Endometrium (tissue), 2 donors: ENCODE measurements around the gene TCOF1.
A peak's percentile ranks its signal among the peaks of the same experiment; 100 is the strongest.
"Not testable (repeated sequence)": the region's sequence is repeated elsewhere in the genome, so short reads cannot be mapped to it uniquely, and the experiment has no call there.

Experiments used
- FAIRE-seq: peaks from 2 replicates; lab custom pipeline; 2012; peaks lifted over from hg19 to GRCh38; lab: Jason Lieb, UNC
- donor health status: control.
- donor health status: control.

The TCOF1 gene

DNA sequence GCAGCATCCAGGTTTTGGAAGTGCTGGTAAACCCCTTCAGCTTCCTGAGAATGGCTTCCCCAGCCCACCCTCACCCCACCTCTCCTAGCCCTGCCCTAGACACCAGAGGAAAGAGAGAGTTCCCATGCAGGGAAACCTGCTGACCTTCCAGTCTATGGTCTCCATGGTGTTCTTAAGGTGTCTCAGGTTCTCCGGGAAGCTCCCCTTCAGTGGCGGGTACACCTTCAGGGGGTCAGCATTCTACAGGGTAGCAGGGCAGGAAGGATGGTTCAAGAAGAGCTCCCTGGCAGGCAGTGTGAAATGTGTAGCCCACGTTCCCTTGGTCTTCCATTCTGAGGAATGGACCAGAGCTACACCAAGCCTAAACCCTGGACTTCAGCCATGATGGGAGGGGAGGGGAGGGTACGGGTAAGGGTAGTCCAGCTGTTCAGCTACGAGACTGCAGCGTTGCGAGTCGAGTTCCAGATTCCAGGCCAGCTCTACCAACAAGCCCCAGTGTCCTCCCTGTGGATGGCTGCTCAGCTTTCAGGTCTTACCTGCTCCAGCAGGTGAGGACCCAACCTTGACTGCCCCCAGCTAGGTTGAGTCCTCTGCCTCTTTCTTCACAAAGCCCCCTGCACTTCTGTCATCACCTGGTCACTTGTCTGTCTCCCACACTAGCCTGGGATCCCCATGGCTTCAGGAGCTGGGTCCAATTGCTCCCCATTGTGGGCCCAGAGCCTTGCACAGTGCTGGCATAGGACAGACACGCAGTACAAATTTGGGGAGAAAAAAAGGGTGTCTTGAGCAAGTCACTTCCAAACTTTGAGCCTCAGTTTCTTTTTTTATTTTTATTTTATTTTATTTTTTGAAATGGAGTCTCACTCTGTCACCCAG is 47.7 kb downstream of the TCOF1 start:
- no peak for FAIRE-seq

DNA sequence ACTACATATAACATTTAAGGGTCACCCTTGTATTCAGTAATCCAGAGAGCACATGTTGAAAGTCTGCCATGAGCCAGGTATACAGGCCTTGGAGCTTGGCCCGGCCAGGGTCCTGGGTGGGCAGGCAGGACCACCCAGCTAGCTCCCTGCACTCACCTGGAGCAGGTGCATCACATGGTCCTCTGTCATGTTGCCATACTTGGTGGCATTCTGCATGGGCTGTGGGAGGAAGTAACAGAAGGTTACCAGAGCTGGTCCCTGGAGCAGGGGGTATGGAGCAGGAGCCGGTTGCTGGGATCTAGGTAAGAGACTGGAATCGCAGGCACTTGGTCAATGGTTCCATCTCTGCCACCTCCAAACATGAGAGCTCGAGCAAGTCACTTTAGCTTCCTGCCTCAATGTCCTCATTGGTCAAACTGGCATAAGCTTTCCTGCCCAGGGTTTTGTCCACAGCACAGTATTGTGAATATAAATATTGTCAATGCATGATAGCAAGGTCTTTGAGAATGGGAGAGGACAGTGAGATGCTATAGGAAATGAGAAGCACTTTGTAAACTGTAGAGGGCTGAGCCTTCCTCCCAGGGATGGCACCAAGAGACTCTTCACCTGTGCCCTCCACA is 48.7 kb downstream of the TCOF1 start:
- no peak for FAIRE-seq

DNA sequence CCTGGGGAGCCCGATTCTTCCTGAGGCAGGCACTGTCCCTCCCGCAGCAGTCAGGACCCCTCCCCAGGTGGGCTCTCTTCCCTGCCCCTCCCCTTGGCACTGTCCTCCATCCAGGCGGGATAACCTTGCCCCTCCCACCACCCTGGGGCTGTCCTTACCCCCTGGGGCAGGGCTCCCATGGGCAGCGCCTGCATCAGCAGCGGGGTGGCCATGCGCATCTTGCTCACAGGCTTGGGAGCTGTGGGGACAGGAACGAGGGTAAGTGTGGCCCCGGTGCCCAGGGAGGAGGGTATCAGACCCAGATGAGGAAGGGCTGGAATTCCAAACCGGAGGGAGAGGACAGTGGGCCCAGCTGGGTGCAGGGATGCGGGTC is 49.2 kb downstream of the TCOF1 start:
- FAIRE-seq, result no peak

DNA sequence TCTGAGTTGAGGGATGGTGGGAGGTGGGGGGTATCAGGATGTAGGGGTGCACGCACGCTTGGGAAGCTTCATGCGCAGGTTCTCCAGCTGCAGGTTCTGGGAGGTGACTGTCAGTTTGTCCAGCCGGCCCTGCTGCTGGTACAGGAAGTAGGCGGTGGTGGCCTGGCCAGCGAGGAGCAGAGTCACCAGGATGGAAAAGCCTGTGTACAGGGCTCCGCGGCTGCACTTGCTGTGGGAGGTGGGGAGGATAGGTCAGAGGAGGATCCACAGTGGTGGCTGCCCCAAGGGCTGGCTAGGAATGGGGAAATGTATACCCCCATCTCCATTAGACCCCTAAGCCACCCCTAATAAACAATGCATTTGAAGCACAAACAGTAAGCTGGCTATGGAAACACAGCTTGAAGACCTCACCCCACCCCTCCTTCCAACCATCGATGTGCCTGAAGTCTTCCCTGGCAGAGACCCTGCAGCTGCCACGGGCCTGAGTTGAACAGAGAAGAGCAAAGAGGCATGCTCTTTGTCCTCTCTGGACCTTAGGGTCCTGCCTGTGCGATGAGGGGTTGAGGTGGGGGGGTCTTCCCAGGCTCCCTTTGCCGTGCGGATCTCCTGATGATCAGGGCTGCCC is 49.7 kb downstream of the TCOF1 start:
- FAIRE-seq, result no peak

DNA sequence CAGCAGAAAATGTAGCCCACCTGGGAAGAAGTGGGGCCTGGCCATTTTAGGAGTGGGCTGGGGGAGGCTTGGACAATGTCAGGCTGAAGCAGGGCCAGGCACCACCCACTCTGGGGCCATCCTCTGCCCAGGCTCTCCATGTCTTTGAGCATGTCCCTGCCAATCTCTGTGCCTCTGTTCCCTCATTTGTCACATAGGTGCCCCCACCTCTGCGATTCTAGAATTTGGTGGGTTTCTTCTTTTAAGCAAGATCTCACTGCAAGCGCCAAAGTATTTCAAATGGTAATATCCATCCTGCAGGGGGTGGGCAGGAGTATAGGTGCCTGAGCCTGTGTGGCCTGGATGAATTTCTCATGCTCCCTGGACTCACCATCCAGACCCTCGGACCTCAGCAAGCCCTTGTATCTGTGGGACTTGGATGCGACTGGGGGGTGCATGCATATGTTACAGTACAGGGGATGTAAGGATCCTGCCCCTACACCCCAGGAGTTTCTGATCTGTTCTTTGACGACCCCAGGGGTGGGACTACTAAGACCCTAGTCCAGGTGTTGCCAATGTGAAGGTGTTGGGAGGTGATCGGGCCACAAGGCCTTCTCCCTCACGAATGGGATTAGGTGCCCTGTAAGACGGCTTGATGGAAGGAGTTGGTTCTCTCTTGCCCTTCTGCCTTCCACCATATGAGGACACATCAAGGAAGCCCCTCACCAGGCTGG is 50.9 kb downstream of the TCOF1 start:
- FAIRE-seq, result no peak

DNA sequence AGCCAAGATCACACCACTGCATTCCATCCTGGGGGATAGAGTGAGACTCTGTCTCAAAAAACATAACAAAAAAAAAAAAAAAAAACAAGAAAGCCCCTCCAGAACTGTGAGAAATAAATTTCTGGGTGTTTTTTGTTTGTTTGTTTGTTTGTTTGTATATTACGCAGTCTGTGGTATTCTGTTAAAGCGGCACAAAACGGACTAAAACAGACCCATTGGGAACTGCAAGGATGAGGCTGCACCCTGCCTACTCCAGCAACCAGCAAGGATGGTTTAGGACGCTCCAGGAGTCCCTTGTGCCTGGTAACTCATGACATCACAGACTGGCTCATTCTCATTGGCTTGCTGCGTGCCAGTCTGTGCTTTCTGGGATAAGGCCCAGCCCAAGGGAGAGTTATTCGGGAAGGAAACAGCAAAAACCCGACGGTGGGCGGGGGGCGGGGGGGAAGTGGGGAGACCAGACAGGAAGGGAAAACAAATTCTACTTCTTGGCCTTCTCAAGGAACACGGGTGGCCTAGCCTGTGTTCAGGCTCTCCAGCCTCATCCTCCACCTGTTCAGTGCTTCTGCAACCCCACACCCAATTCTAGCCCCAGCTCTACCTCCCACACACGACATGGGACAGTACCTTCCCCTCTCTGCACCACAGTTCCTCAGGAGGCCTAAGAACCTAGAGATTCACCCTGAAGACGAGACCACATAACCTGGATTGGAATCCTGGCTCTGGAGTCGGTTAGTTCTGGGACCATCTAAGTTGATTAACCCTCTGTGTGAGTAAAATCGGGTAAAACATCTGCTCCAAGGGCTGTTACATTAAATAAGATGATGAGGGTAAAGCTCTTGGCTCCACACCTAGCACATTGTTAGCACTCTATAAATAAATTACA is 52.4 kb downstream of the TCOF1 start:
- no peak for FAIRE-seq

DNA sequence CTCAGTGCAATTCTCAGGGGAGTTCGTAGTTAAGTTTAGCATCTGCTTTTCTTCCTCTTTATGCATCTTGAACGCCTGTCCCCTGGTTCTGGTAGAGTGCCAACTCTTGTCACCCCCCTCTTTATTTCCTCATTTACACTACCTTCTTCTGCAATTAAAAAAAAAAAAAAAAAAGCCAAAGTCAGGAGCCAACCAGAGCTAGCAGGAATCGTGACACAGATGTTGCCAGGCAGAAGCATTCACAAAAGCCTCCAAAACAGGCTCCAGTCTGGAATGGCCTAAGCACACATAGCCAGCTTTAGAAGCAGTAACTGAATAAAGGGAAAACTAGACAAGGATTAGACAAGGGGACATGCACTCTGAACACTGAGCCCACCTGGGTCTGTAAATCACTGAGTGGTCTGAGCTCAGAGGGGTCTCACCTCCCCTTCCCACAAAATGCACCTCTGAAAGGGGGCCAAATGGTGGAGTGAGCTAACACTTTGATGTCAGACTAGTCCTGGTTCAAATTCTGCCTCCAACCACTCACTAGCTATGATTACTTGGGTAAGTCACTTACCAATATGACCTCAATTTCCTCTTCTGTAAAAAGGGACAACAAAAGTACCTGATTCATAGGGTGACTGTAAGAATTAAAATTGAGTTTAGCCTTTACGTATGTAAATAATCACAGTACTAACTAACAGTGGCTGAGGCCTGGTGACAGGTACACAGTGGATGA is 53.2 kb downstream of the TCOF1 start:
- FAIRE-seq, result peak; percentile 77

DNA sequence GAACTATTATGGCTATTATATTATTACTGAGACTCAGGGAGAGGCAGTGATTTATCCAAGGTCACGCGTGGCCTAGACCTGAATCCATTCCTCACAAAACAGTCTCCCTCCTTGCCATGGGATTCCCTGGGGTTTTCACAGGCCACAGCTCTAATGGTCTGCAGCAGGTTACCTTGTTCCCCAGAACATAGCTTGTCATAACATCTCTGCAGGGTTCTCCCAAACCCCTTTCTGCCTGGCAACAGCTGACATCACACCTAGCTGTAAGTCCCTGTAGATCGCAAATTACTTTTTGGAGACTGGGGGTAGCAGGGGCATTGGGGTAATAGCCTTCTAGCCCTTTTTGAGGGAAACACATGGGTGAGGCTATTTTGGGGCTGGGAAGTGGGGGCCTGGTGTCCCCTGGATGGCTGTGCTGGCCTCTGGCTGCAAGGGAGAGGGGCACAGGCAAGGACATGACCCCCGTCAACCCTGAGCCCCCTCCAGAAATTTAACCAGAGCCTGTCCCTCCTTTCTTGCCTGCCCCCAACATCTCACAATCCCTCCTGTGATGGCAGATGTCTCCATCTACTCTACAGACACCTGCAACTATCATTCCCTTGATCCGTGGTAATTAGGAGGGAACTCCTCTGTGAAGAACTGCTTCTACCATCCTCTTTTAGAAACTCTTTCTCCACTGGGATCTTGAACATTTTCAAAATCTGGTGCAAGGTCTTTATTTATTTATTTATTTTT is 53.9 kb downstream of the TCOF1 start:
- no peak for FAIRE-seq

DNA sequence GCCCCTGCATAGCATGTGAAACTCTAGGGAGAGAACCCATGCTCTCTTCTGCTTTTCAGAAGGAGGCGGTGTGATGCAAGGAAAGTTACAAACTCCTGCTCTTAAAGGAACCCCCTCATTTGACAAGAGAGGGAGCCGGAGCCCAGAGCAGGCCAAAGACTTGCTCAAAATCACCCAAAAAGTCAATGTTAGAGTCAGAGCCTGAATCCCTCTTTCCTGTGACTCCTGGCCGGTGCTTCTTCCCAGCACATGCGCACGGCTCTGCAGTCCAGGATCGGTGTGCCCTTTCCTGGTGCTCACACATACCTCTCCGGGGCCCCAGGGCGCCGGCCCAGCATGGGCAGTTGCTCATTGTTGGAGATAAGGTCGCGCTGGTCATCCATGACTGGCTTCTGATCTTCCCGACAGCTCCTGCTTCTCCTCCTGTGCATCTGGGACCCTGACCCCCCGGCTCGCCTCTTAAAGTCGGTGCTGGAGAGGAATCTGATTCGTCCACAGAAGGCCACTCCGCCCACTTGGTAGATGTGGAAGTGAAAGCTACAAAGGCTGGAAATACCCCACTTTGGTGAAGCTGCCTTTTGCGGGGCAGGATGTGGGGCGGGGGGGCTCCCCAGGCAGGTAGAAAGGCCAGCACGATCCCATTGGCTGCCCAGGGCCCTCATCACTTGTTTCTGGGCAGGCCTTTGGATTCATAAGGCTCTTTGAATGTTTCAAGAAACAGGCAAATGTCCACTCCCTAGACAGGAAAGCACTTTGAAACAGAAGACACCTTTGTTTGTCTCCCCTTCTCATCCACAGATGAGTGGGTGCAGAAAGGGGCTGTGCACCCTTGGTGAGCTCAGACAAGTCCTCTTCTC is 55.0 kb downstream of the TCOF1 start, which contains the start of gene CD74:
CD74 (minus strand) TSS at position 592 of the 857 bp plus-strand sequence; CDS start at position 431, 161 bp downstream.
- no peak for FAIRE-seq

DNA sequence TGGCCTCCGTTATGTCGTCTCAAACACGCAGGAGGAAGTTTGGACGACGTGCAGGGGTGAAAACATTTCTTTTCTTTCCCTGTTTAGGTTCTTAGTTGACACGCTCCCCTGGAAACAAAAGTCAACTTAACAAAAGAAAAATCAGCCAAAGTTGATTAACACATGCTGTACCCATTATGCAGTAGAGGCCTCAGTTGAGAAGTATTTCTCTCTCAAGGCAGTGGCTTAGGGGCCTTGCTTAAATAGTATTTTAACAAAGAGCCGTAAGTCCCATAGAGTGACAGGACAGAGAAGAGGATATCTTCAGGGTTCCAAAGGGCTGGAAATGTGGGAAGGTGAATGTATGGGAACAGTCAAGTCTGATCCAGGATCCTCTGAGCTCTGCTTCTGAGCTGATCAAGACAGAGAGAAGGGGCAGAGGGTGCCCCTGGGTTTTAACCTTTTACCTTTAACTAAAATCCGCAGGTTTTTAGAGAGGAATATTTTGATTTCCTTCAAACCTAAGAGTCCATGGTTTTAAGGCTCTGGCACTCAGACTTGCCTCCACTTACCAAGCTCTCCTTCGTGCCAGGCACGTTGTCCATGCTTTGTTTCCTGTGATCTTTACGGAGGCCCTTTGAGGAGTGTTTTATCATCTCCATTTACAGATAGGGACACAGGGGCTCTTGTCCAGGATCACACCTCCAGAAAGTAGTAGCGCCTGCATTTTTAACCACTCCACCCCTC is 55.8 kb downstream of the TCOF1 start:
- FAIRE-seq, result no peak

DNA sequence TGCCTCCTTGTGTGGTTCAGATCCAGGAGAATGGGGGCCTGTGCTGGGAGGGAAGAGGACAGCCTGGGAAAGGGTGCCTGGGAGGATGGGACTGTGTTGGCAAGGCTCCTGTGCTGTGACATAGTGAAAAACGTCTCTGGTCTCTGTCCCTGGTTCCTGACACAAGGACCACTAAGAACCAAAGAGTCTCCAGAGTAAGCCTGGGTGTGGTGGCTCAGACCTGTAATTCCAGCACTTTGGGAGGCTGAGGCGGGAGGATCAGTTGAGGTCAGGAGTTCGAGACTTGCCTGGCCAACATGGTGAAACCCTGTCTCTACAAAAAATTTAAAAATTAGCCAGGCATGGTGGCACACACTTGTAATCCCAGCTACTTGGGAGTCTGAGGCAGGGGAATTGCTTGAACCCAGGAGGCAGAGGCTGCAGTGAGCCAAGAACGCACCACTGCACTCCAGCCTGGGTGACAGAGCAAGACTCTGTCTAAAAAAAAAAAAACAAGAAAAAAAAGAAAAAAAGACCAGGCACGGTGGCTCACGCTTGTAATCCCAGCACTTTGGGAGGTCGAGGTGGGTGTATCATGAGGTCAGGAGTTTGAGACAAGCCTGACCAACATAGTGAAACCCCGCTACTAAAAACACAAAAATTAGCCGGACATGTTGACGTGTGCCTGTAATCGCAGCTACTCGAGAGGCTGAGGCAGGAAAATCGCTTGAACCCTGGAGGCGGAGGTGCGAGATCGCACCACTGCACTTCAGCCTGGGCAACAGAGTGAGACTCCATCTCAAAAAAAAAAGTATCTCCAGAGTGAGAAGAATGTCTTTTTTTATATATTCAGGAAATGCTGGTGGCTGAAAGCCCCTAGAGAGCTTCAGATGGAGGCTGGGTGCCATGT is 56.6 kb downstream of the TCOF1 start:
- FAIRE-seq, result not testable (repeated sequence)

DNA sequence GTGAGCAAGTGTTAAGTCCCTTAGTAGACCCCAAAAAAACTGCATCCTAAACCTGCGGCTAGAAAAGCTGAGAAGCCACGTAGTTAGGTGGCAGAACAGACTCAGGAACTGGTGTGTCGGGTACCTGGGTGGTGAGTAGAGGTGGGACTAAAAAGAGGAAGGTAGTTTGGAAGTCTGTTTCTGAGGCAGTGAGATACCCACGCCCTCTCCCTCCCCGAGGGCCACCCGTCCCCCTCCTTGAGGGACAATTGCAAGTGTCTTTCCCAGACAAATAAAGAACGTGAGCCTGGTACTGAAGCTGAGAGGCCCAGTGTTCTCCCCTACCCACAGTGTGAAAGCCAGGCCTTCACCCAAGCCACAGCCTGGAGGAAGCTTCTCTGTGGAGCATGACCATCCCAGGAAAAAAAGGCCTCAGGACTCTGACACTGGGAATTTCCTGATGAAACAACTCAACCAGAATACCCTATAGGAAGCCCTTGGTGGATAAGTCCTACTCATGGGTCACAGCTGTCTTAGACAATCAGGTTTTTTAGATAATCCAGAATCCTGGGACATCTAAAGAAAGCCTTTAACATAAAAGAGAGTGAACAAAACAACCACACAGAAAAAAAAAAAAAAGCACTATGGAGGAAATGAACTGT is 62.3 kb downstream of the TCOF1 start:
- no peak for FAIRE-seq

DNA sequence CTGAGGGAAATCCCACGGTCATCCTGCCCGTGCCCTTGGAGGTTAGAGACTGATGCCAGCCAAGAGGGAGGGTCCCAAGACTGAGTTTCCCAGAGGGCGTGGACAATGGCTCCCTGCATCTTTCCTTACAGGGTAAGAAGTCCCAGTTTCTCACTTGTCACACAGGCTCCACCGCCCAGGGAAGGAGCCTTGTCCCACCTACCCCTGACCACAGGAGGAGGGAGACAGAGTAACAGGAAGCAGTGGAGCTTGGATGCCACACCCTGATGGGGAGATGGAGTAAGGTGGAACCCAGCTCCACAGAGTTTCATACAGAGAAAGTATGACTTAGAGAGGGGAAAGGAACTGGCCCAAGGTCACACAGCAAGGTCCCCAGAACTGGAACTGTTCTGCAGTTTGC is 64.6 kb downstream of the TCOF1 start:
- FAIRE-seq, result no peak

DNA sequence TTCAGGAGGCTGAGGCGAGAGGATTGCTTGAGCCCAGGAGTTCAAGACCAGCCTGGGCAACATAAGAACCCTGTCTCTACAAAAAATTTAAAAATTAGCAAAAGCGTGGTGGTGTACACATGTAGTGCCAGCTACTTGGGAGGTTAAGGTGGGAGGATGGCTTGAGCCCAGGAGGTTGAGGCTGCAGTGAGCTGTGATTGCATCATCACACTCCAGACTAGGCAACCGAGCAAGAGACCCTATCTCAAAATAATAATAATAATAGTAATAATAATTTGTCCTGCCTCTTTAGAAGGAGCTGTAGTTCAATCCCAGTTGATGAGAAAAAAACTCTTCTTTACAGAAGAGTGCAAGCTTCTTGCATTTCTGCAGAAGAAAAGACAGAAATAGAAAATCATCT is 65.3 kb downstream of the TCOF1 start:
- FAIRE-seq, result no peak

DNA sequence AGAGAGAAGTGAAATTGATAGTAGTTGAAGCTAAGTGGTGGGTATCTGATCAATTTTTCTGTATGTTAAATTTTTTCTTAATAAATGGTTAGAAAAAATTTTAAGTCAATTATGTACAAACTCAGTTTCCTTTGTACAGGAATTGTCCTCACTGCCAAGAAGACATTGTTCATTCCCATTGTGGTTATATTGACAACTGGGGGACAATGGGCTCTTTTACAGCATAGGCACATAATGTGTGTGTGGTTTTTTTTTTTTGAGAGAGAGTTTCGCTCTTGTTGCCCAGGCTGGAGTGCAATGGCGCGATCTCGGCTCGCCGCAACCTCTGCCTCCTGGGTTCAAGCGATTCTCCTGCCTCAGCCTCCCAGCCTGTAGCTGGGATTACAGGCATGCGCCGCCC is 68.7 kb downstream of the TCOF1 start:
- FAIRE-seq, result not testable (repeated sequence)

DNA sequence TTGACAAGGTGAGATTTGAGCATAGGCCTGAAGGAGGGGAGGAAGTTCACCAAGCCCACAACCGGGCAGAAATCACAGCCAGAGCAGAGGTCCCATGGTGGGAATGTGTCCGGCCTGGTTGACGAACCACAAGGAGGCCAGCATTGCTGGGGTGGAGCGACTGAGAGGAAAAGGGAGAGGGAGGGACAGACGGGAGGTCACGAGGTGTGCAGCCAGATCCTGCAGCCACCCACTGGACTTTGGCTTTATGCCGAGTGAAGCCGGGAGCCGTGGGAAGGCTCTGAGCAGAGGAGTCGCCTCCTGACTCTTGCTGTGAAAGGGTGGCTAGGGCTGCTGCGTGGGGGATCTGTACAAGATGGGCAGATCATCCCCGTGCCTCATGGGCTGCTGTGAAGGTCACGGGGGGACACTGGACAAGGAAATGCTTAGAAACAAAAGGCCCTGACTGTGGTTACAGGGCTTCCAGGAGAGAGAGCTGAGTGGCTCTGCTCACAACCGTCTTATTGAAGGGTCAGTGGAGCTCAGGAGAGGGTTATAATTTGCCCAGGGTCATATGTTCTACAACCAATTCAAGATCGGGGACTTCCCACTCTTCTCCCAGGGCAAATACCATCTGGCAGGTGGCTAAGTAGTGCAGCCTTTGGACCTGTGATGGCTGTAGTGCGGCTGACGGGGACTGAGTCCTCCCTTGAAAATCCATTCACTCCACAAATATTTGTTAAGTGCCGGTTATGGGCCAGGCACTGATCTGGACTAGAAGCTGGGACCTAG is 70.8 kb downstream of the TCOF1 start:
- FAIRE-seq, result no peak
